ENCODE results near the gene PCDHGA1.

Gene PCDHGA1

GRCh38 chr5:141547921-141548320, 217.6 kb downstream of the PCDHGA1 start:
- no peak for DNase-seq

- peak; percentile 80 for DNase-seq
Measured at GRCh38 chr5:141557681-141558136, 227.4 kb downstream of the PCDHGA1 start.

DNA sequence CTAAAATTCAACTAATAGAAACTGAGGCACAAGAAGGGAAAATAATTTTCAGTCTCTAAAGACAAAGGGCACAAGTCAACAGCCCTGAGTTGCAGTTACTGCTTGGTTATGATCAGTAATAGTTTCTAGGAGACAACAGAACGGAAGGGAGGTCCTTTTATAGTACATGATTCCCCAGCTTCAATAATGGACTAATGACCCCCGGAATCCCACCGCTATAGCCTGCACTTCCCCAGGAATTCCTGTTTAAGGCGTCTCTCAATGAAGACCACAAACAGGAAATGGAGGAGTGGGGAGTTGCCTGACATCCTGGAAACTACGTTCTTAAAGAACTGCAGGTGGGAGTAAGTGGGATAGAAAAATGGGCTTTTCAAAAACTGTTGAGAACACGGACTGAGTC, 227.8 kb downstream of the PCDHGA1 start:
- DNase-seq: no peak

DNA sequence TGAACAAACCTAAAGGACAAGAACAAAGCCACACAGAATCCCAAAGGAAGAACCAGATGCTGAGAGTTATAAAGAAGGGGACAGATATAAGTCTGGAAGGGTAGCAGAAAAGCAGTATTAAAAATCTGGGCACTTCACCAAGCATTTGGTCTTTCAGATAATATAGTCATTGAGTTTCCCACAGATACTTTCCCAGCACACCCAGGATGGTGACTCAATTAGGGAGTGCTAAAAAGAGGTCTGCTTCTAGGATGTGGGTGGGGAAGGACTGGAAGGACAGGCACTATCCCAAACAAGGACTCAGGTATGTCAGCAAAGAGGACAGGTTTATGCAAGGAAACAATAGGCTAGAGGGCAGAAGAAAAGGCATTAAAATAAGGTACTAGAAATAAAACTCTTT, 229.1 kb downstream of the PCDHGA1 start:
- DNase-seq: no peak

GRCh38 chr5:141560151-141560550, 229.8 kb downstream of the PCDHGA1 start:
- no peak for DNase-seq

- DNase-seq: no peak
Measured at GRCh38 chr5:141560725-141561483, 230.6 kb downstream of the PCDHGA1 start.
